ENCODE results near the gene ITGB3BP. TPM values are rescaled to one million over a fixed set of nuclear protein-coding genes. Genes with fewer than 3 reads are reported as not detected.

The ITGB3BP gene
- total RNA-seq, 1 donor from 2014 or later: 12.7 TPM

GRCh38 chr1:63454269-63454668 is 68.8 kb downstream of the ITGB3BP start:
- no peak for DNase-seq (ENCODE audit: low spot score)
- TF ChIP-seq CTCF (IDR thresholded peaks at IDR 0.05): peak; percentile 75
- H3K9me3 Mint-ChIP-seq (ENCODE audit: low read depth): no peaks in the 10 kb centered on the region
- peaks cover 19% of the 10 kb centered on the region for H3K4me1 Mint-ChIP-seq (ENCODE audit: low read depth)
- no peak overlapping the region for H3K4me3 Mint-ChIP-seq (ENCODE audit: unreplicated experiment)
- H3K36me3 Mint-ChIP-seq (ENCODE audit: low read depth): no peaks in the 10 kb centered on the region
- no peaks in the 10 kb centered on the region for H3K27me3 Mint-ChIP-seq (ENCODE audit: low read depth)
- H3K27ac Mint-ChIP-seq (ENCODE audit: unreplicated experiment): no peak overlapping the region

- Mint-ChIP-seq H3K9me3 (ENCODE audit: low read depth) (peaks cover 2% of the 10 kb centered on the region), H3K36me3 (ENCODE audit: low read depth) (no peaks in the 10 kb centered on the region), H3K27ac (ENCODE audit: unreplicated experiment) (no peak overlapping the region), H3K4me1 (ENCODE audit: low read depth) (peaks cover 25% of the 10 kb centered on the region), H3K4me3 (ENCODE audit: unreplicated experiment) (no peak overlapping the region), H3K27me3 (ENCODE audit: low read depth) (no peaks in the 10 kb centered on the region)
- TF ChIP-seq CTCF (IDR thresholded peaks at IDR 0.05): no peak
- DNase-seq (ENCODE audit: low spot score): no peak
Observed at GRCh38 chr1:63453232-63453631, 69.8 kb downstream of the ITGB3BP start.

GRCh38 chr1:63450416-63450815 is 72.6 kb downstream of the ITGB3BP start:
- Mint-ChIP-seq H3K4me3 (ENCODE audit: unreplicated experiment) (no peak overlapping the region), H3K4me1 (ENCODE audit: low read depth) (peaks cover 25% of the 10 kb centered on the region), H3K27ac (ENCODE audit: unreplicated experiment) (peak overlapping the region; percentile 3), H3K9me3 (ENCODE audit: low read depth) (peaks cover 2% of the 10 kb centered on the region), H3K36me3 (ENCODE audit: low read depth) (no peaks in the 10 kb centered on the region), H3K27me3 (ENCODE audit: low read depth) (no peaks in the 10 kb centered on the region)
- TF ChIP-seq CTCF (IDR thresholded peaks at IDR 0.05): no peak
- DNase-seq (ENCODE audit: low spot score): no peak

DNA sequence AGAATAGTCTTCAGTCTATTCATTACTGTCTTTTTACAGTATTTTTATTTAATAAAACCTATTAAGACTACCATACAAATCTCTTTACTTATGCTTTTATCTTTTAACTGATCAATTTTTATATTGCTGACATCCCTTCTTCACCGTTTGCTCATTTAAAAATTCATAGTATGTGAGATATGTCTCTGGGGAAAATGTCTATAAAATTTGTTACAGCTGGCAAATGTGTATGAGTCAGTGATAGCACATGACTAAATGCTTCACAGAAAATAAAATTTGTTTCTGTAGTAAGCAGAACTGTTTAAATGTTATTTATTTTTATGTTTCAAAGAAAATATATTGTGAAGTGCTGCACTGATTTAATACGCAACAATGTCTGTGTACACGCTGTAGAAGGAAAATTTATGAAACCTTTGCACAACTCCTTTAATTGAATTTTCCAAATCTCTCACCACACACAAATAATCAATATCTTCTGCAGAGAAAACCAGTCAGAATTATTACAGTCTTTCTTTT is 74.2 kb downstream of the ITGB3BP start:
- Mint-ChIP-seq H3K36me3 (ENCODE audit: low read depth) (no peaks in the 10 kb centered on the region), H3K9me3 (ENCODE audit: low read depth) (peaks cover 2% of the 10 kb centered on the region), H3K4me3 (ENCODE audit: unreplicated experiment) (no peak overlapping the region), H3K27me3 (ENCODE audit: low read depth) (no peaks in the 10 kb centered on the region), H3K4me1 (ENCODE audit: low read depth) (peaks cover 28% of the 10 kb centered on the region), H3K27ac (ENCODE audit: unreplicated experiment) (no peak overlapping the region)
- no peak for TF ChIP-seq CTCF (IDR thresholded peaks at IDR 0.05)
- no peak for DNase-seq (ENCODE audit: low spot score)

DNA sequence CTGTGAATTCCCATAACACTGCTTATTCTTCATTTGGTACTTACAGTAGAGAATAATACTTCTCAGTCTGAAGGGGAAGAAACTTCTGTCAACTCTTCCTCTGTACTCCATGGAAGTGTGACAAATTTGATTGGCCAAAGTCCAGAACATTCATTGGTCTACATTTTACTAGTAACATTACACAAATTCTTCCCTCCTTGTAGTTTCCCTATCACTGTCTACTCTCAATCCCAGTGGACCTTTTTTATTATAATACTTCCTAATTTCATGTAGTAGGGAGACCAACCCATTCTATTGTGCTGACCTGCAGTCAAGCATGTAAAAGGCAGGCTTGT is 80.9 kb downstream of the ITGB3BP start:
- H3K4me1 Mint-ChIP-seq (ENCODE audit: low read depth): peaks cover 14% of the 10 kb centered on the region
- H3K9me3 Mint-ChIP-seq (ENCODE audit: low read depth): no peaks in the 10 kb centered on the region
- H3K4me3 Mint-ChIP-seq (ENCODE audit: unreplicated experiment): no peak overlapping the region
- TF ChIP-seq CTCF (IDR thresholded peaks at IDR 0.05): no peak
- no peak overlapping the region for H3K27ac Mint-ChIP-seq (ENCODE audit: unreplicated experiment)
- DNase-seq (ENCODE audit: low spot score): no peak
- no peaks in the 10 kb centered on the region for H3K27me3 Mint-ChIP-seq (ENCODE audit: low read depth)
- H3K36me3 Mint-ChIP-seq (ENCODE audit: low read depth): no peaks in the 10 kb centered on the region
